ENCODE measurements around the gene ELP1.

DNA sequence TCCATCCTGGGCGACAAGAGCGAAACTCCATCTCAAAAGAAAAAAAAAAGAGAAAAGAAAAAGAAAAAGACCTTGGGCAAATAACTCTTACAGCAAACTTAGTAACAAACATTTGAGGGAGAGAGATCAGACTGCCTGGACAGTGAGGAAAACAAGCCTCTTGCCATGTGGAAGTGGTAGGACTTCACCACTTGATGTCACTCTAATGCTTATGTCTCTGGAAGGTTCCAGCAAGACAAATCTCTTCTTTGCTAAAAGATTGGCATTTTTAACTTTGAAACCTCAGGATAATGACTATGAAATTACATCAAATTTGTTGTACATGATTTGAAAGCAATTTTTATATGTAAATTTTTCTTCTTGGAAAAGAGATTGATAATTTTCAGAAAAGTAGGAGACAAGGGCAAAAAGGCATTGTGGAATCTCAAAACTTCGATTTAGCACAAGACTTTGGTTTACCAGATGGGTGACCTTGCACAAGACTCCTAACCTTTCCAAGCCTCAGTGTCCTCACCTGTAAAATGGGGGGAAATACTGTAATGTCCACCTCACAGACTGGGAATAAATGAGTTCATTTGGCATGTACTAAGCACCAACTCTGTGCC is 83.5 kb downstream of the ELP1 start:
- TF ChIP-seq CTCF (IDR thresholded peaks at IDR 0.05; ENCODE audit: extremely low read depth in 1 of 2, insufficient read depth in 1 of 2, low read depth in 1 of 2, low read length in 2 of 2) = peak in 1 of 2 donors; percentile 28
- TF ChIP-seq, protein P1, sequence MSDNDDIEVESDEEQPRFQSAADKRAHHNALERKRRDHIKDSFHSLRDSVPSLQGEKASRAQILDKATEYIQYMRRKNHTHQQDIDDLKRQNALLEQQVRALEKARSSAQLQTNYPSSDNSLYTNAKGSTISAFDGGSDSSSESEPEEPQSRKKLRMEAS (IDR thresholded peaks at IDR 0.05; ENCODE audit: insufficient read depth, insufficient read length) = no peak
- no peak for TF ChIP-seq EZH2 (IDR thresholded peaks at IDR 0.05; ENCODE audit: borderline replicate concordance, low read depth, low read length, severe bottlenecking)
- TF ChIP-seq POLR2A (IDR thresholded peaks at IDR 0.05; ENCODE audit: low read depth, low read length) = no peak
- TF ChIP-seq POLR2AphosphoS5 (IDR thresholded peaks at IDR 0.05; ENCODE audit: insufficient read depth, low read depth, low read length) = no peak
- TF ChIP-seq JUN (IDR thresholded peaks at IDR 0.05; ENCODE audit: borderline replicate concordance, insufficient read depth, insufficient read length, low read depth) = no peak

Data from endothelial cell of umbilical vein (primary cell).